K562 (cell line): ENCODE data around the gene ZNF628.
"Not testable (repeated sequence)": the region's sequence is repeated elsewhere in the genome, so short reads cannot be mapped to it uniquely, and the experiment has no call there.

Experiments used
- CTCF ChIP-seq, 3 experiments: IDR thresholded peaks in 2 of 3; conservative IDR thresholded peaks in 1 of 3; 2 replicates each; pipeline ENCODE4 v1.5.1; 2011 to 2012; ENCODE audit warnings: low read length in 3 of 3, mild to moderate bottlenecking in 3 of 3, control low read depth in 2 of 3, improper control_type of control experiment in 1 of 3, inconsistent platforms in 1 of 3, low read depth in 1 of 3, mixed read lengths in 1 of 3, moderate library complexity in 1 of 3; ENCODE audit not compliant: insufficient read depth in 2 of 3
- GATAD2A ChIP-seq: fragments of 450-650 bp; IDR thresholded peaks from 2 replicates; pipeline ENCODE4 v1.6.1; 2017
- JUND ChIP-seq, 2 experiments: IDR thresholded peaks; 2 replicates in 1 of 2; 3 replicates in 1 of 2; pipeline ENCODE4 v1.6.1; 2011; ENCODE audit warnings: borderline replicate concordance in 2 of 2, low read depth in 2 of 2, low read length in 2 of 2, improper control_type of control experiment in 1 of 2, missing biosample characterization in 1 of 2, missing genetic modification characterization in 1 of 2, missing genetic modification reagents in 1 of 2
- NEUROD1 ChIP-seq: fragments of 150-350 bp; IDR thresholded peaks from 2 replicates; pipeline ENCODE4 v1.6.1; 2014; ENCODE audit warnings: borderline replicate concordance, low read length, low read depth; ENCODE audit not compliant: partially characterized antibody
- RBM25 ChIP-seq: fragments of 200-400 bp; formaldehyde crosslinking; IDR thresholded peaks from 2 replicates; pipeline ENCODE4 v1.6.1; 2018; ENCODE audit warnings: low read length, low read depth, moderate library complexity; ENCODE audit not compliant: severe bottlenecking
- U2AF2 ChIP-seq: fragments of 200-400 bp; formaldehyde crosslinking; optimal IDR thresholded peaks from 2 replicates; pipeline ENCODE3; 2017; ENCODE audit warnings: low read depth, mild to moderate bottlenecking, low read length
- ZBTB49 ChIP-seq: sonication (generic); formaldehyde crosslinking; IDR thresholded peaks from 2 replicates; pipeline ENCODE4 v1.8.0; 2022; ENCODE audit warnings: missing genetic modification reagents, mild to moderate bottlenecking, borderline replicate concordance
- ZBTB7A ChIP-seq: IDR thresholded peaks from 2 replicates; pipeline ENCODE4 v1.6.1; 2011; ENCODE audit warnings: low read depth, mild to moderate bottlenecking, low read length, moderate library complexity, borderline replicate concordance; ENCODE audit not compliant: control insufficient read depth

DNA sequence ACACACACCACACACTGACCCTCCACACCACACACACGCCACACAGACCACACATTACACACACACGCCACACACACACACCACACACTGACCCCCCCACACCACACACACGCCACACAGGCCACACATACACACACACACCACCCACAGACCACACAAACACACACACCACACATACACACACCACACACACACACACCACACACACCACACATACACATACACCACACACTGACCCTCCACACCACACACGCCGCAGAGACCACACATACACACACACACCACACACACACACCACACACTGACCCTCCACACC, 28.3 kb upstream of the ZNF628 start:
- TF ChIP-seq NEUROD1; GATAD2A; ZBTB49 (CRISPR knock-in tag); CTCF (IDR thresholded peaks at IDR 0.05 in 2 of 3, conservative IDR thresholded peaks at IDR 0.05 in 1 of 3; ENCODE audit: insufficient read depth in 2 of 3, low read depth in 1 of 3, low read length in 3 of 3); U2AF2; ZBTB7A; JUND (IDR thresholded peaks at IDR 0.05; ENCODE audit: borderline replicate concordance, low read depth, low read length); JUND (tag; IDR thresholded peaks at IDR 0.05; ENCODE audit: borderline replicate concordance, low read depth, low read length); RBM25: not testable (repeated sequence)
